GM12874 (cell line): ENCODE data around the gene RARRES2.

ENCODE experiments used
- TF ChIP-seq, protein P1 (sequence below): IDR thresholded peaks from 2 replicates; pipeline ENCODE4 v1.5.1; 2011; ENCODE audit warnings: low read depth, mild to moderate bottlenecking, control low read depth, low read length, moderate library complexity; ENCODE audit not compliant: insufficient read depth

The RARRES2 gene

GRCh38 chr7:150340024-150340749, 1.2 kb downstream of the RARRES2 start:
- TF ChIP-seq, protein P1, sequence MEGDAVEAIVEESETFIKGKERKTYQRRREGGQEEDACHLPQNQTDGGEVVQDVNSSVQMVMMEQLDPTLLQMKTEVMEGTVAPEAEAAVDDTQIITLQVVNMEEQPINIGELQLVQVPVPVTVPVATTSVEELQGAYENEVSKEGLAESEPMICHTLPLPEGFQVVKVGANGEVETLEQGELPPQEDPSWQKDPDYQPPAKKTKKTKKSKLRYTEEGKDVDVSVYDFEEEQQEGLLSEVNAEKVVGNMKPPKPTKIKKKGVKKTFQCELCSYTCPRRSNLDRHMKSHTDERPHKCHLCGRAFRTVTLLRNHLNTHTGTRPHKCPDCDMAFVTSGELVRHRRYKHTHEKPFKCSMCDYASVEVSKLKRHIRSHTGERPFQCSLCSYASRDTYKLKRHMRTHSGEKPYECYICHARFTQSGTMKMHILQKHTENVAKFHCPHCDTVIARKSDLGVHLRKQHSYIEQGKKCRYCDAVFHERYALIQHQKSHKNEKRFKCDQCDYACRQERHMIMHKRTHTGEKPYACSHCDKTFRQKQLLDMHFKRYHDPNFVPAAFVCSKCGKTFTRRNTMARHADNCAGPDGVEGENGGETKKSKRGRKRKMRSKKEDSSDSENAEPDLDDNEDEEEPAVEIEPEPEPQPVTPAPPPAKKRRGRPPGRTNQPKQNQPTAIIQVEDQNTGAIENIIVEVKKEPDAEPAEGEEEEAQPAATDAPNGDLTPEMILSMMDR, result no peak

GRCh38 chr7:150339409-150339809, 2.0 kb downstream of the RARRES2 start:
- TF ChIP-seq, protein P1, result no peak

DNA sequence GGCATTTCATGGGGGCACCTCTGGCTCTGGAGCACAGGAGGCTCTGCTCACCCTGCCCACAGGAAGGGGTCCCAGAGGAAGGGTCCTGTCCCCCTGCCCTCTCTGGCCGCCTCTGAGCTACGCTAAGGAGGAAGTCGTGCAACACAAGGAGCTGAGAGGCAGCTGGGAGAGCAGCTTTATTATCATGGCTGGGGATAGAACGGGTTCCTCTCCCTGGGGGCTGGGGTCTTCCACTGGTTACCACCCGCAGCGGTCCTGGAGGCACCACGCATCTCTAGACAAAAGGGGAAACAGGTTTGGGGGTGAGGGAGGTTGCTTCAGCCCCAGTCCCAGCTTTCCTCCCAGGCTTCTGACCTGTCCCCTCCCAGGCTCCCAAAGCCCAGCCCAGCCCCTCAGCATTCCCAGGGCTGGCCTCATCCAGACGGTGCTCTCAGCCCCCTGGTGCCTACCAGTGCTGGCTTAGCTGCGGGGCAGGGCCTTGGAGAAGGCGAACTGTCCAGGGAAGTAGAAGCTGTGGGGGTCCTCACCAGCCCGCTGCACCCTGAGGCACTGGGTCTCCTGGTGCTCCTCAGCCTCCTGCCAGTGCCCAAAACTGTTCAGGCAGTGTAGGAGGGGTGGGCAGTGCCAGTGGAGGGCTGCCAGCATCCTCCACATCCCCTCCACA, 3.1 kb downstream of the RARRES2 start:
- TF ChIP-seq, protein P1, result no peak

DNA sequence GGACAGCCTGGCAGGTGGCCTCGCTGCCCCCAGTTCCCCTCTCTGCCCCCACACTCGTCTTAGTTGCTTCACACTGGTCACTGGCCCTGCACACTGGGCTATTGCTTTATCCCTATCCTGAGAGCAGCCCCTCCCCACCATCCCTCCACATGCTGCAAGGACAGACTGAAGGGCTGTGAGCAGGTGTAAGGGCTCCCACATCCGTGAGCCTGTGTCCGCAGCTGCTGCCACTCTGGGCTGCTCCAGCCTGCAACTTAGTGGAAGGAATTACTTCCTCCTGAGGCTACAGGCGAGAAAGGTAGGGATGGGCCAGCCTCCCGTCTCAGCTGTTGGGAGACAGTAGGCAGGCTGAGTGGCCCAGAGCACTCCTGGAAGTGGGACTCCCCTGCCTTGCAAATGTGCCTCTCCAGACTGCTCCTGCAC, 3.8 kb downstream of the RARRES2 start:
- TF ChIP-seq, protein P1, result no peak

GRCh38 chr7:150337179-150337578, 4.2 kb downstream of the RARRES2 start:
- TF ChIP-seq, protein P1, result no peak

- TF ChIP-seq, protein P1, result no peak
These were observed 4.7 kb downstream of the RARRES2 start for GRCh38 chr7:150336746-150337145.

GRCh38 chr7:150335774-150336112, 5.7 kb downstream of the RARRES2 start:
- TF ChIP-seq, protein P1, result no peak
